GM19239 (cell line): Measurements from ENCODE around the gene ZNF165.
"Not testable (repeated sequence)": the region's sequence is repeated elsewhere in the genome, so short reads cannot be mapped to it uniquely, and the experiment has no call there.

ENCODE experiments used
- DNase-seq: peaks from one replicate; pipeline ENCODE4 v3.0.0; 2011; ENCODE audit warnings: low spot score; ENCODE audit not compliant: insufficient read length
- FAIRE-seq: peaks from 2 replicates; lab custom pipeline; 2011; peaks lifted over from hg19 to GRCh38; lab: Jason Lieb, UNC

The ZNF165 gene

DNA sequence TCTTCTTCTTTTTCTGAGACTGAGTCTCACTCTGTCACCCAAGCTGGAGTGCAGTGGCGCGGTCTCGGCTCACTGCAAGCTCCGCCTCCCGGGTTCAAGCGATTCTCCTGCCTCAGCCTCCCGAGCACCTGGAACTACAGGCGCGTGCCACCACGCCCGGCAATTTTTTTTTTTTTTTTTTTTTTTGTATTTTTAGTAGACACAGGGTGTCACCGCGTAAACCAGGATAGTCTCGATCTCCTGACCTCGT is at the start of gene ZNF165:
TSS of gene ZNF165 (plus strand) at position 188 of the 250 bp plus-strand sequence. CDS start 4,913 bp downstream, outside the sequence.
- DNase-seq, FAIRE-seq: not testable (repeated sequence)

DNA sequence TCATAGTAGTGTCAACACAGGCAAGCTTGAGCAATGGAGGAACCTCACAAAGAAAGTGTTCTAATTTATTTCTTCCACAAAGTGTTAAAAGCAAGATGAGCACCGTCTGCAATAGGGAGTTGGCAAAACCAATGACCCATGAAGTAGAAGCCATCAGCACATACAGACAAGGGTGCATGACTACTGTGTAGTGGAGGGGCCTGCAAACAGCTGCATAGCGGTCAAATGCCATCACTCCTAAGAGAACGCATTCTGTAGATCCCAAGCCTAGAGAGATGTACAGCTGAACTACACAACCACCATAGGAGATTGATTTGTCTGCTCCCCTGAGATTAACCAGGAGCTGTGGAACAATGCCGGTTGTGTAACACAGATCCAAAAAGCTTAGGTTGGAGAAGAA is 26.8 kb upstream of the ZNF165 start:
- FAIRE-seq (no peak), DNase-seq (no peak)

GRCh38 chr6:28060405-28060804 is 20.0 kb upstream of the ZNF165 start:
- FAIRE-seq (no peak), DNase-seq (no peak)

DNA sequence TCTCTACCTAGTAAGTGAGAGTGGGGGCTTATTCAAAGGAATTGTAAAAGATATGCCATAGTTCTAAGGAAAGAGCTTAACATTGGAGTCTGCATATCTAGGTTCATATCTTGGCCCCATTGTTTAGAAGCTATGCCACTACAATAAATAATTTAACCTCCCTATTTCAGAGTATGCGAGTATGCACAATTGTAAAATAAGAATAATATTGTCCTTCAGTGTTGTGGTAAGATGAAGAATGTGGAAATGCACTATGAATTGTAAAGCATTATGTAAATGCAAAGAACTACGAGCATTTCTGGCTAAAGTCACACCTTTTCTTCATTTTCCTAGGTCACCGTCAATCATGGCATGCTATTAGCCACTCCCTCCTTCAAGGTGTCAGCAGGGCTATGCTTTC is 16.1 kb upstream of the ZNF165 start:
- DNase-seq, result no peak
- FAIRE-seq, result no peak

GRCh38 chr6:28068067-28068466 is 12.3 kb upstream of the ZNF165 start:
- FAIRE-seq, result no peak
- DNase-seq, result no peak

DNA sequence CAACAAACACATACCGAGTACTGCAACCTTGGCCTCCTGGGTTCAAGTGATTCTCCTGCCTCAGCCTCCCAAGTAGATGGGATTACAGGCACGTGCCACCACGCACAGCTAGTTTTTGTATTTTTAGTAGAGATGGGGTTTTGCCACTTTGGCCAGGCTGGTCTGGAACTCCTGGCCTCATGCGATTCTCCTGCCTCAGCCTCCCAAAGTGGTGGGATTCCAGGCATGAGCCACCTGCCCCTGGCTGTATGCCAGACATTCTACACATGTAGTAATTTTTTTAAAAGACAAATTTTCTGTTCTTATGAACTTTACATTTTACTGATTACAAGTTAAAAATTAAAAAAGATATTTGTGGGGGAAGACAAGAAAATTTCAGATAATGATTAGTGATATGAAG is 9.4 kb upstream of the ZNF165 start:
- not testable (repeated sequence) for DNase-seq, FAIRE-seq

- no peak for DNase-seq
- FAIRE-seq, result no peak
Observed at GRCh38 chr6:28078050-28078449, 2.3 kb upstream of the ZNF165 start.

DNA sequence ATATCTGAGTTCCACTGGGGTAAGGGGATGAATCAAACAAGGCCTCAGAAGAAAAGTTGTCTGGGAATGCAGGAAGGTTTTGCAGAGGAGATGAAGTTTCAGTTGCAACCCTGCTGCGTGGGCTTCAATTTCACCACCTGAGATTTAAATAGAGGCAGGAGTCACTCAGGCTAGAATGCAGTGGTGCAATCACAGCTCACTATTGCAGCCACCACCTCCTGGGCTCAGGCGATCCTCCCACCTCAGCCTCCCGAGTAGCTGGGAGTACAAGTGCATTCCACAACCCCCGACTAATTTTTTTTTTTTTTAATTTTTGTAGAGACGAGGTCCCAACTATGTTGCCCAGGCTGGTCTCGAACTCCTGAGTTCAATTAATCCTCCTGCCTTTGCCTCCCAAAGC is 1.5 kb upstream of the ZNF165 start:
- DNase-seq (no peak), FAIRE-seq (no peak)

- DNase-seq, result peak; percentile 61
- peak; percentile 85 for FAIRE-seq
Observed at GRCh38 chr6:28080631-28081485, 490 bp downstream of the ZNF165 start.

GRCh38 chr6:28081486-28081751 is 1.1 kb downstream of the ZNF165 start:
- FAIRE-seq, result peak; percentile 64

DNA sequence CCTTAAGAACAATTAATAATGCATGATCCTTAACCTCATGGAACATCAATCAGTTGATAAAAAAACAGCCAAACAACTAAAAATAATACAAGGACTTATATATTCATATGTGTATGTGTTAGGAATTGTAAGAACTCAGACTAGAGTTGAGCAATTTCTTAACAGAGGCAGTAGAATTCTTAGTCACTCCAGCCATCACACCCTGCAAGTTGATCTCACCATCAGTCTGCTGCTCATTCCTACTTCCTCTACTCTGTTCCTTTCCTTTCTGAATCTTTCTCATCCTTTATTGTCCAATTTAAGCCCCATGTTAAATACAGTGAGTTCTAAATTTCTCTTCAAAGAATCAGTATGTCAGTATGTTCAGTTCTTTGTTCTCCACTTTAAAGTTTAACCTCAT is 2.6 kb downstream of the ZNF165 start:
- DNase-seq (no peak), FAIRE-seq (no peak)

More at GRCh38 chr6:28081486-28081751, 1.1 kb downstream of the ZNF165 start:
- peak; percentile 21 for DNase-seq

DNA sequence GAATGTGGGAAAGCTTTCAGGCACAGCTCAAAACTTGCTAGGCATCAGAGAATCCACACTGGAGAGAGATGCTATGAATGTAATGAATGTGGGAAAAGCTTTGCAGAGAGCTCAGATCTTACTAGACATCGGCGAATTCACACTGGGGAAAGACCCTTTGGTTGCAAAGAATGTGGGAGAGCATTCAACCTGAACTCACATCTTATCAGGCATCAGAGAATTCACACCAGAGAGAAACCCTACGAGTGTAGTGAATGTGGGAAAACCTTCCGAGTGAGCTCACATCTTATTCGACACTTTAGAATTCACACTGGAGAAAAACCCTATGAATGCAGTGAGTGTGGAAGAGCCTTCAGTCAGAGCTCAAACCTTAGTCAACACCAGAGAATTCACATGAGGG is 8.7 kb downstream of the ZNF165 start:
- FAIRE-seq (no peak), DNase-seq (no peak)

DNA sequence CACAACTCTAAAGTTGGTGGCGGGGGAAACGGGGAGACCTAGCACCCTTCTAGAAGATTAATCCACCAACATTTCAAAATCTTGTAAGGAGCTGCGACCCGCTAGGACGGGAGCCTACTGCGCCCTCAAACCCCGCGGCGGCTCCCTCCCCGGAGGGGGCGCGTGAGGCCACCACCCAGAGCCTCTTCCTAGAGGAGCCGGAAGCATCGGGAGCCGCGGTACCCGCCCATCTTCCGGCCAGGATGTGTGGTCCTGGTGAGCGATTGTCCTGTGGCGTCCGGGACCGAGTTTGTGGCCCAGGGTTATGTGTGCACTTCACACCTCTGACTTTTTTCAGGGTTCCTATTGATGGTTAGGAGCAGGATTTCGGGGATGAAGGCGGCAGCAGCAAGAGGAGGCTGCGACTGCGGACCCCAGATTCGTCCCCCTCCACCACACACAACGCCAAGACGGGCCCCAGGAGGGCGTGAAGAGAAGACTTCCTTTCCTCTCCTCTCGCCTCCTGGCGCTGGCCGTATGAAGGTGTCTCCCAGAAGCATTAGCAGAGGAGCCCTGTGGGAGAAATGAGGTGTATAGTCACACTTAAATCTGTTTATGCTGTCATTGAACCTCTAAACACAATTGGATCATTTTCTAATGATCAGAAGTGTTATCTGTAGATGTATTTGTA is 10.7 kb downstream of the ZNF165 start:
- no peak for DNase-seq
- no peak for FAIRE-seq

DNA sequence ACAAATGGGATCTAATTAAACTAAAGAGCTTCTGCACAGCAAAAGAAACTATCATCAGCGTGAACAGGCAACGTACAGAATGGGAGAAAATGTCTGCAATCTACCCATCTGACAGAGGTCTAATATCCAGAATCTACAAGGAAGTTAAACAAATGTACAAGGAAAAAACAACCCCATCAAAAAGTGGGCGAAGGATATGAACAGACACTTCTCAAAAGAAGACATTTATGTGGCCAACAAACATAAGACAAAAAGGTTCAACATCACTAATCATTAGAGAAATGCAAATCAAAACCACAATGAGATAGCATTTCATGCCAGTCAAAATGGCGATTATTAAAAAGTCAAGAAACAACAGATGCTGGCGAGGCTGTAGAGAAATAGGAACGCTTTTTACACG is 21.9 kb downstream of the ZNF165 start:
- not testable (repeated sequence) for FAIRE-seq, DNase-seq

DNA sequence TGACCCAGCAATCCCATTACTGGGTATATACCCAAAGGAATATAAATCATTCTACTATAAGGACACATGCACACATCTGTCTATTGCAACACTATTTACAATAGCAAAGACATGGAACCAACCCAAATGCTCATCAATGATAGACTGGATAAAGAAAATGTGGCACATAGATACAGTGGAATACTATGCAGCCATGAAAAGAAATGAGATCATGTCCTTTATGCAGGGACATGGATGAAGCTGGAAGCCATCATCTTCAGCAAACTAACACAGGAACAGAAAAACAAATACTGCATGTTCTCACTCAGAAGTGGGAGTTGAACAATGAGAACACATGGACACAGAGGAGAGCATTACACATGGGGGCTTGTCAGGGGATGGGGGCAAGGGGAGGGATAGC is 22.3 kb downstream of the ZNF165 start:
- DNase-seq, FAIRE-seq: not testable (repeated sequence)

DNA sequence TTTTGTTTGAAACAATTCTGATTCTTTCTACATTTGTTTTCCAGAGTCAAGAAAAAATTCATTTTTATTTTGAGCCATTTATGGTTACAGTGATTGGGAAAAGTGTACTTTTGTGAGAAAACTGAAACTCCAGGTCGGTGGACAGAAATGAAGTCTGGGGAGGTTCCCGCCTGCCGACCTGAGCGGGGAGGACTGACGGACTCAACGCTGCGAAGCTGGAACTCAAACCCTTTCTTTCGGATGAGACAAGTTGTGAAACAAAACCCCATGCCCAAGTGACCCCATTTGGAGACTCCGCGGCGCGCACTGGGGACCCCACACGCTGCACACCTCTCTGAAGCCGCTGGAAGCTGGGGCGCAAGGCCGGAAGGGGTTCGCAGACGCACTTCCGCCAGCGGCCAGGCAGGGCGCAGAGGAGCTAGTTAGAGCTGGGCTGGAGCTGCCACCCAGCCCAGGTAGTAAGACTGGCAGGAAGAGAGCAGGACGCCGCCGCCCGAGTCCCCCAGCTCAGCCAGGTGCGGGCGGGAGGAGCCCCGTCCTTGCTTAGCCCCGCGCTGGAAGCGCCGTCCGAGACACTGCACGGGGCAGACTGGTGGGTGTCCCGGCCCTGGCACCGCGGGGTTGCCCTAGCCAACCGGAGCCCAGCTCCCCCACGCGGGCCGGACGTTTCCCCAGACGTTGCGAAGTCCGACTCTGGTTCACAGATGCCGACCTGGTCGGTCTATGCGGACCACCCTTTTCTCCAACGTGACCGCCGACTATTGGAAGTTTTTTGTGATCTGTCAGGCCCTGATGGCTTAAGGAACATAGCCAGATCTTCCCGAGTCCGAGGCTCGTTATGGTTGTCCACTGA is 24.2 kb downstream of the ZNF165 start:
- DNase-seq (peak; percentile 77), FAIRE-seq (no peak)

- FAIRE-seq, result peak; percentile 85
- DNase-seq, result no peak
Observed at GRCh38 chr6:28105245-28105639, 24.9 kb downstream of the ZNF165 start.

DNA sequence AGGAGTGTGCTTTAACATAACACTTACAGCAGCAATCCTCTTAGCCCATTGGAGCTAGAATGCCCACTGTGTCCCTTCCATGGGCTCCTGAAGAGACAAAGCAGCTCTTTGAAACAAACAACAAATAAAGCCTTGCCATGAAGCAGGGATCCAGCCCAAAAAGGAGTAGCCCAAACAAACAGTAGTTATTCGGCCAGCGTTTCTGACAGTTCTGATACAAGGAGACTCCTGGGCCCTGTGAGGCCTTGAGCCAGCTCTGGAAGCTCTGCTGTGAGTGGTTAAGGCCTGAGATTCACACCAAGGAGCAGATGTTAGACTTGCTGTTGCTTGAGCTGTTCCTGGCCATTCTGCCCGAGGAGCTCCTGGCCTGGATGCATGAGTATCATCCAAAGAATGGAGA is 27.1 kb downstream of the ZNF165 start:
- no peak for FAIRE-seq
- DNase-seq, result no peak

DNA sequence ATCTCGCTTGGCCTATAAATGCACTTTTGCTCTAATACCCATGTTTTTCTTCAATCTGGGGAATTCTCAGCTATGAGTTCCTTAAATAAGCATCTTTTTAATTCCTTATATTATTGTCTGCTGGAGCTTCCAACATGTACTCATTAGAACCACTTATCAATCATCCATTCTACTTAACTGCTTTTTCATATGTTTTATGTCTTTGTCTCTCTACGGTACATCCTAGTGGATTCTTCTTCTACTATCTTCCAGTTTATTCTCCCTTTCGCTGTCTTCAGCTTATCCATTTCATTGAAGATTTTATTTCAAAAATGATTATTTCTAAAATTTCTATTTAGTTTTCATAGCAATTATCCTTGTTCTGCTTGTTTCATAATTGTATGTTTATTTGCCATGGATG is 31.6 kb downstream of the ZNF165 start:
- FAIRE-seq (no peak), DNase-seq (no peak)

- FAIRE-seq, result no peak
- no peak for DNase-seq
Observed at GRCh38 chr6:28115799-28116198, 35.4 kb downstream of the ZNF165 start.

DNA sequence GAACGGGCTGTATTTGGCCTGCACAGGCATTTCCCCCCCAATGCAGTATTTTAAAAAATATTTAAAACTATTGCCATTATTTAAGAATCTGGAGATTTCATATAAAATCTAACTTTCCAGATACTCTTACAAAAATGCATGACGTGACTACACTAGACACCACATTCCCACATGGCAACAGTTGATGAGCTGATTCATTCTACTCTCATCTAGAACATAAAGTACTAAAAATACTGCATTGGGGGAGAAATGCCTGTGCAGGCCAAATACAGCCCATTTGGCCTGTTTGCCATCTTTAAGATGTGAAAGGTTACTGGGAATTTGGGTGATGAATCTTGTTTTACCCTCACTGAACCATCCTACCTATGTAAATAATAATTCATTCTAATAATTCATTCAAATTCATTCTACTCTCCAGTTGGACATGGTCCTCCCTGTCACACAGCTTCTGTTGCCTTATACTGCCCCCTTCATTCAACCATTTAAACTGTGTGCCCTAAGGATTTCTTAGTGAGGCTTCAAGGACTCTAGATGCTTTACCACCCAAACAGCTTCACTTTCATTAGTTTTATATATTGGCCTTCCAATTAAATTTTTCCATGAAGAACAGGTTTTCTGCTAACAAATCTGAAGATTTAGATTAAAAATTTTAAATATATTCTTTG is 37.1 kb downstream of the ZNF165 start:
- no peak for FAIRE-seq
- DNase-seq, result no peak
